COR-L47 (cell line): ENCODE results near the gene CPEB3.
A peak's percentile ranks its signal among the peaks of the same experiment; 100 is the strongest.
"Not testable (repeated sequence)": the region's sequence is repeated elsewhere in the genome, so short reads cannot be mapped to it uniquely, and the experiment has no call there.

Source experiments
- DNase-seq: peaks from one replicate; lab custom pipeline; 2025; lab: John Stamatoyannopoulos, UW

The CPEB3 gene

GRCh38 chr10:92290837-92291615 lies at the start of gene CPEB3, which contains the start of gene MARCHF5:
Gene CPEB3 (minus strand): TSS chr10:92291078. CDS start chr10:92240350, 50,728 bp downstream.
Gene MARCHF5 (plus strand): TSS chr10:92291167. CDS start chr10:92291495, 328 bp downstream.
- peak; percentile 87 for DNase-seq

DNA sequence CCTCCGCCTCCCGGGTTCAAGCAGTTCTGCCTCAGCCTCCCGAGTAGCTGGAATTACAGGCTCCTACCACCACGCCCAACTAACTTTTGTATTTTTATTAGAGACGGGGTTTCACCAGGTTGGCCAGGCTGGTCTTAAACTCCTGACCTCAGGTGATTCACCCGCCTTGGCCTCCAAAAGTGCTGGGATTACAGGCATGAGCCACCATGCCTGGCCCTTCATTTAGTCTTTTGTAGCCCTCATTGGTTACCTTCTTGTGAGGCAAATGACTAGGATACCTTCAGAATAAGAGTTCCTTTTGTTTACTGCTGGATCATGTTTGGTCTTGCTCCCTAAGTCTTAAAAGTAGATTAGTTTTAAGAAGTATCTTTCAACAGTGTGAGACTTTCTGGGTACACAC lies 39.0 kb upstream of the CPEB3 start:
- DNase-seq = not testable (repeated sequence)

- no peak for DNase-seq
Measured at GRCh38 chr10:92328993-92329392, 38.1 kb upstream of the CPEB3 start.

- no peak for DNase-seq
Measured at GRCh38 chr10:92327445-92328433, 36.9 kb upstream of the CPEB3 start.

GRCh38 chr10:92323079-92323478 lies 32.2 kb upstream of the CPEB3 start:
- DNase-seq = no peak

DNA sequence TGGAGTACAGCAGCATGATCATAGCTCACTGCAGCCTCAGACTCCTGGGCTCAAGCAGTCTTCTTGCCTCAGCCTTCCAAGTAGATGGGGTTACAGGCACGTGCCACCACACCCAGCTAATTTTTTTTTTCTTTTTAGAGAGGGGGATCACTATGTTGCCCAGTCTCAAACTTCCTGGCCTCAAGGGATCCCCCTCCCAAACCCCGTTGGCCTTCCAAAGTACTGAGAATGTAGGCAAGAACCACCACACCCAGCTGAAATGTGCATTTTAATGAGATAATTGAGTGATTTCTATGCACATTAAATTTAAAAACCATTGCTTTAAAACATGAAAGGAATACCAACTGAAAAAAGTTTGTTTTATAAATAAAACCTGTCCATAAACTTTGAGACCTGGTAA lies 25.7 kb upstream of the CPEB3 start:
- no peak for DNase-seq

DNA sequence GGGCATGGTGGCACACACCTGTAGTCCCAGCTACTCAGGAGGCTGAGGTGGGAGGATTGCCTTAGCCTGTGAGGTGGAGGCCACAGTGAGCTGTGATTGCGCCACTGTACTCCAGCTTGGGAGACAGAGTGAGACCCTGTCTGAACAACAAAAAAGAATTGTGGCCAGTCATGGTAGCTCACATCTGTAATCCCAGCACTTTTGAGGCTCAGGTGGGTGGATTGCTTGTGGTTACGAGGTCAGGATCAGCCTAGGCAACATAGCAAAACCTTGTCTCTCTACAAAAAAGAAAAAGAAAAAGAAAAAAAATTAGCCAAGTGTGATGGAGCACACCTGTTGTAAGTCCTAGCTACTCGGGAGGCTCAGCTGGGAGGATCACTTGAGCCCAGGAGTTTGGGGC lies 22.9 kb upstream of the CPEB3 start:
- no peak for DNase-seq

DNA sequence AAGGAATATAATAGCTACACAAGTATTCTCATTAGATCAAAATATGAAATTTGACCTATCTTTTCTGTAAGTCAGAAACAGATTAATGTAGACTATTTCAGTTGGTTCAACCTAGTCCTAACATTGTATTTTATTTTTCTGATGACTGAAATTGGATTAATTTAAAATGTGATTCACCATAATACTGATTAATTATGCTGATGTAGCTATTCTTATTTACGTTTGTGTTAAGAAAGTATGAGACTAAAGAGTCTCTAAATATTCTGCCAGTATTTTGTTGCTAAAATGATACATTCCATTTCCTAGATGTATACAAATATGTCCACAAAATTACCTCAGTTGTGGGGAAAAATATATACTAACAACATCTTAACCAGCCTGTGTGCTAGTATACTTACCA lies 18.4 kb upstream of the CPEB3 start:
- DNase-seq = no peak

- no peak for DNase-seq
Measured at GRCh38 chr10:92305133-92306072, 14.5 kb upstream of the CPEB3 start.

- no peak for DNase-seq
Measured at GRCh38 chr10:92304061-92304460, 13.2 kb upstream of the CPEB3 start.

DNA sequence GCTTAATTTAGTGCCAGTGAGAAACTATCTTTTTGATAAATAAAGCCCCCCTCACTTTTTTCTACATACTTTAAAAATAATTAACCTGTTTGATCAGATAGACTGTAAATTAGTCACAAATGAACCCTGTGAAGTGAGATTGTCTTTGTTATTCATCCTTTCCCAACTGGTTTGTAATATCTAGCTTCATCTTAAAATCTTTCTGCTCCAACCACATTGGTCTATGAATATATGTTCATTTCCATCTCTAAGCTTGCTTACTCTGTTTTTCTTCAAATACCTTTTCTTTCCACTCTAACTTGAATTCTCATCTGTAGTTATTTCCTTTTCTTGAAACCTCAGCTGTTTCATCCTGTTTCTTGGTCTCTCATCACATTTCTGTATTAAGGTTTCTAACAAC lies 12.2 kb upstream of the CPEB3 start:
- no peak for DNase-seq

- no peak for DNase-seq
Measured at GRCh38 chr10:92298487-92298886, 7.6 kb upstream of the CPEB3 start.

GRCh38 chr10:92291921-92292845 lies 1.3 kb upstream of the CPEB3 start:
- DNase-seq = peak; percentile 20

DNA sequence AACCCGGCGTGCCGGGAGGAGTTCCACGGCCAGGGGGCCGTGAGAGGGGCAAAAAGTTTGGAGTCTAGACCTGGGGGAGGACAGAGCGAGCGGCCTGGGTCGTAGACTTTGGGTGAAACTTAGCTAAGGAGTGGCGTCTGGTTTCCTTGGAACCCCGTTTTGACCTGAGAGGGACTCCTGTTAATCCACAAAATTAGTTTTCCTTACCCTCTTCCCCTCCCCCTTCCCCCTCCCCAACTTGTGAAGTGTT lies 663 bp upstream of the CPEB3 start:
- no peak for DNase-seq

- peak; percentile 46 for DNase-seq
Measured at GRCh38 chr10:92290076-92290836, 622 bp downstream of the CPEB3 start.

DNA sequence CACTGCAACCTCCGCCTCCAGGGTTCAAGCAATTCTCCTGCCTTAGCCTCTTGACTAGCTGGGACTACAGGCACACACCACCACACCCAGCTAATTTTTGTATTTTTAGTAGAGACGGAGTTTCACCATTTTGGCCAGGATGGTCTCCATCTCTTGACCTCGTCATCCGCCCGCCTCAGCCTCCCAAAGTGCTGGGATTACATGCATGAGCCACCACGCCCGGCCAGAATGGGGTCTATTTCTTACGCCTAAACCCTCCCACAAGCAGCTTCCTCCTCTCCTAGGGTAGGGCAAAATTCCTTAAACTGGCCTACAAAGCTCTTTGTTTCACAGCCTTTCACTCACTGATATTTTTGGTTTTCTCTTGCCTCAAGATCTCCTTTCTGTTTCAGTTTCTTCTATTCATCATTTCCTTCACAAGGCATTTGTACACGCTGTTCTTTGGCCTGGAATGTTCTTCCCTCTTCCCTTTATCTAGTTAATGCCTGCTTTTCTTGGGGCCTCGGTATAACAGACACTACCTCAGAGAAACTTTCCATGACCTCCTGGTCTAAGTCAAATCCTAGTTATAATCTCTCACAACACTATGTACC lies 6.7 kb downstream of the CPEB3 start:
- DNase-seq = no peak

DNA sequence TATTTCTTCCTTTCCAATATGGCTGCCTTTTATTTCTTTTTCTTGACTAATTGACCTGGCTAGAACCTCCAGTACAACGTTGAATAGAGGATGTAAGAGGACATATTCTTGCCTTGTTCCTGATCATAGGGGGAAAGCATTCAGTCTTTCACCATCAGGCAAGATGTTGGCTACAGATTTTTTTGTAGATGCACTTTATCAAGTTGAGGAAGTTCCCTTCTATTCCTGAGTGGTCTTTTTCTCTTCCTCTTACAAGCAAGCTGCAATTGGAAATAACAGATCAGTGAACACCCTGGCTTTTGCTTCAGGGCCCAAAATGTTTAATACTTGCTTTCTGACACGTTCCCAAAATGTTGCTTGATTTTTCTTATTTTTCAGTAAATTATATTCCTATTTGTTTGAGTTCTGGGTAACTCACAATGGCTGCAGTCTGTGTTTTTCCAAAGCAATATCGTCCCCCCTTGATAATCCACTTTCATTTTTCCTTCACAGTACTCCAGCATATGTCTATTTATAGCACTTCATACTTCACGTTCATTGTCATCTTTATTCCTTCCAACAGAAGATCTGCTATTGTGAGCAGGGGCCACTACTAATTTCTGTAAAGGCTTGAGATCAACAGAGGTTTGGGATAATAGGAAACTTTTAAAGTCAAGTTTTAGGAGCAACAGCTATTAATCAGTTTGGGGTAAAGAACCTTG lies 11.7 kb downstream of the CPEB3 start:
- no peak for DNase-seq

- DNase-seq = no peak
Measured at GRCh38 chr10:92274071-92274470, 16.8 kb downstream of the CPEB3 start.

DNA sequence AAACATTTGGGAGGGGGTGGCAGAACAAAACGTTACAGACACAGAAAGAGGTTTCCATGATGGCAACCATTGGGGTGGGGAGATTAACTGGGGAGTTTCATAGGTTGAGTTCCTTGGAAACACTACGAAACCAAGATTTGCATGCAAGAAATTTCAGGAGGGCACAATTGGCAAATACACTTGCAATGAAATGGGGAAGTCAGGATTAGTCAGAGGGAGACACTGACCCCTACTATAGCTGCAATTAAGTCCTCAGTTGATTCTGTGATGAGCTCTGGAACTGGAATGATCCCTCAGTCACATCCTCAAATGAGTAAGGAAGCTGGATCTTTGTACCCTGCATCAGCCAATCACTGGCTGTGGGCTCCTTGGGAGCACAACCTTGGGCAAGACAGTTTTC lies 22.1 kb downstream of the CPEB3 start:
- DNase-seq = no peak
